GM19328 (cell line): ENCODE measurements around the gene KLKB1.
"Not testable (repeated sequence)": the region's sequence is repeated elsewhere in the genome, so short reads cannot be mapped to it uniquely, and the experiment has no call there.

ENCODE experiments used
- ATAC-seq: cut with Tn5 transposase; IDR thresholded peaks from one replicate; pipeline ENCODE4 v1.9.1; 2021; ENCODE audit warnings: mild to moderate bottlenecking, moderate library complexity; ENCODE audit not compliant: unreplicated experiment

The KLKB1 gene

DNA sequence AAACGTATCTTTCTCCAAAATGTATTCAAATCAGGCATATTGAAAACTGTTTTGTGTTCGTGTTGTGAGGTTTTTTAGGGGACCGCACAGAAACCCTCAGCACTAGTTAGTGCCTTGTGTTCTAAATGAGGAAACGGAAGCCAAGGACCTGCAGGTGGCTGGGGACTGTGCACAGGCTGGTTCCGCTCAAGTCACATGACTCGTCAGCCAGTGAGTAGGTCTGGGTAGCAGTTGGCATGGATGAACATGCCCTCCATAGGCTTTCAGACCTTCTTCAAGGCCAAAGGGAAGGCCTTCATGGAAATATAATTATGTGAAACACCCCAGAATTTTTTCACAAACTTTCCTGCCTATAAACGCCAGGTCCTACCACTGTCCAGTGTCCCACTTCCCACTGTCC, 37.4 kb downstream of the KLKB1 start:
- no peak for ATAC-seq

GRCh38 chr4:186265250-186265649, 37.9 kb downstream of the KLKB1 start:
- not testable (repeated sequence) for ATAC-seq

DNA sequence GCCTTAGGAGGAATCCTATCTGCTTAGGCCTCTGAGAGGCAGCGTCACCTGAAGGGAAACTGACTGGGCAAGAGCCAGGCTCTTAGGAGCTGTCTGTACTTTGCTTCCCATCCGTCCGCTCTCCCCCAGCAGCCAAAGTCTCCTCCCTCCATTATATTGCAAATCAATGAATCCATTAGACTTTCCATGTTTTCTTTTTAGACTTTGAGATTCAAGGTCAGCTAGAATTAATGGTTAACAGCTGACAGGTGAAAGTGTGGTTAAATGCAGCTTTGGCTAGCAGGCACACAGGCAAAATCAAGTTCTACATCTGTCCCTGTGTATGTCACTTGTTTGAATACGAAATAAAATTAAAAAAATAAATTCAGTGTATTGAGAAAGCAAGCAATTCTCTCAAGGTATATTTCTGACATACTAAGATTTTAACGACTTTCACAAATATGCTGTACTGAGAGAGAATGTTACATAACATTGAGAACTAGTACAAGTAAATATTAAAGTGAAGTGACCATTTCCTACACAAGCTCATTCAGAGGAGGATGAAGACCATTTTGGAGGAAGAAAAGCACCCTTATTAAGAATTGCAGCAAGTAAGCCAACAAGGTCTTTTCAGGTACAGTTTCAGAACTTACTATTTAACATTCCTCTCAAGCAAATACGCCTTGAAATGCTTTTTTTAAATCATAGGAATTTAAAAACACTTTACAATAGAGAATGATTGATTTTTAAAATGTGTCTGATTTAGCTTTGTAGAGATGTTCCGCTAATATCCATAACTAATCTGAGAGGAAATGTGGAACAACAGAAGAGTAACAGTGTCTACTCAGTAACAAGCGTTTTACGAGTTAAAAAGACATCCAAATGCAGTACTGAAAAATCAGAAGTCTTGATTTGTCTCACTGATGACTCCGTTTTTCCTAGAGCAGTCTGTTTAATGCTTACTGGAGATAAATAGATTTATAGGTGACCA, 38.7 kb downstream of the KLKB1 start, which contains the start of gene F11:
Gene F11, plus strand, starts transcription at position 507 of the 970 bp plus-strand sequence. CDS start 948 bp downstream, outside the sequence.
- ATAC-seq, result no peak

GRCh38 chr4:186266729-186267456, 39.6 kb downstream of the KLKB1 start:
- no peak for ATAC-seq

GRCh38 chr4:186271081-186271678, 43.9 kb downstream of the KLKB1 start:
- no peak for ATAC-seq

DNA sequence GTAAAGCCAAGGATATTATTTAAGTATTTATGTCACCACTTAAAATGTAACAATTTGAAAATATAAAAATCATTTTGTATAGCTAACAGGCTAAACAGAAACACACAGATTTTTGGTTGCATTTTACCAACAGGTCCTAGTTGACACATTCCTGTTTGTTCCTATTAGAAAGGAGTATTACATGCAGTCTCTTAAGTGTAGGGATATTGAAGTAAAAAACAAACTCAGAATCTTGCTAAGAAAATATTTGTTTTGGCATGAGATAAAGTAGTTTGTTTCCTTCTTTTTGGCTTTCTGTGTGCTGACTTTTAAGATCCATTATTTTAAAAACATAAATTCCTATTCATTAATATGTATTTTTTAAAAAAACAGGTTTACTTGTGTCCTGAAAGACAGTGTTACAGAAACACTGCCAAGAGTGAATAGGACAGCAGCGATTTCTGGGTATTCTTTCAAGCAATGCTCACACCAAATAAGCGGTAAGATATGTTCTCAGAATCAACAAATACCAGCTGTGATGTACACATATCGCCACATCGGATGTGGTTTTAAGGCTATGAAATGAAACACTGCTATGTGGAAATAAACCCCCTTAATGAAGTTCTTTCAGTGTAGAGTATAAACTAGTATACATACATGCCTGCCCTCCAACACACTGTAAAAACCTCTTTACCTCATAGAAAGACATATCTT, 45.5 kb downstream of the KLKB1 start:
- ATAC-seq, result no peak

DNA sequence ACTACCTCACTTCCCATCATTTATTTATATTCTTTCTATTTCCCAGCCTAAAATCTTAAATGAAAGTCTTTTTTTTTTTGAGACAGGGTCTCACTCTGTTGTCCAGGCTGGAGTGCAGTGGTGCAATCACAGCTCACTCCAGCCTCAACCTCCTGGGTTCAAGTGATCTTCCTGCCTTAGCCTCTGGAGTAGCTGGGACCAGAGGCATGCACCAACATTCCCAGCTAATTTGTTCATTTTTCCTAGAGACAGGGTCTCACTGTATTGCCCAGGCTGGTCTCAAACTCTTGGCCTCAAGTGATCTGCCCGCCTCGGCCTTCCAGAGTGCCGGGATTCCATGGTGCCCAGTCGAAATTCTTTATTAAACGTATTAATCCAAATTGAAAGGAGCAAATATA, 46.1 kb downstream of the KLKB1 start:
- not testable (repeated sequence) for ATAC-seq

- no peak for ATAC-seq
These were observed 56.0 kb downstream of the KLKB1 start for GRCh38 chr4:186283311-186283710.

GRCh38 chr4:186285147-186285546, 57.8 kb downstream of the KLKB1 start:
- no peak for ATAC-seq

DNA sequence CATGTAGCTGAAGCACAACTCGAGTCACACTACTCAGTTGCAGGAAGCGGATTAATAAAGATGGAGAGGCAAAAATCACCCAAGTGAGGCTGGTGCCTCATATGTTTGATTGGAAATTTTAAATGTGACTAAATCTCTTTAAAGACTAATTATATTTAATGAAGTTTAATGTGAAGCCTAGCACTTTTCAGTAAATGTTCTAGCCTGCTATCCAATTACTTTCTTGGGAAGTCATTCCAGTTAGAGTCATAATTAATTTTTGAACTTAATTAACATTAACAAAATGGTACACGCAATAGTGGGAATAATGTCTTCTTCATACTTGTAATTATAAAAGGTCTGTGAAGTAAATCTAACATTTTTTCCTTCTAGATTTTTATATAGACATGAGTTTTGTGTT, 59.3 kb downstream of the KLKB1 start:
- no peak for ATAC-seq

DNA sequence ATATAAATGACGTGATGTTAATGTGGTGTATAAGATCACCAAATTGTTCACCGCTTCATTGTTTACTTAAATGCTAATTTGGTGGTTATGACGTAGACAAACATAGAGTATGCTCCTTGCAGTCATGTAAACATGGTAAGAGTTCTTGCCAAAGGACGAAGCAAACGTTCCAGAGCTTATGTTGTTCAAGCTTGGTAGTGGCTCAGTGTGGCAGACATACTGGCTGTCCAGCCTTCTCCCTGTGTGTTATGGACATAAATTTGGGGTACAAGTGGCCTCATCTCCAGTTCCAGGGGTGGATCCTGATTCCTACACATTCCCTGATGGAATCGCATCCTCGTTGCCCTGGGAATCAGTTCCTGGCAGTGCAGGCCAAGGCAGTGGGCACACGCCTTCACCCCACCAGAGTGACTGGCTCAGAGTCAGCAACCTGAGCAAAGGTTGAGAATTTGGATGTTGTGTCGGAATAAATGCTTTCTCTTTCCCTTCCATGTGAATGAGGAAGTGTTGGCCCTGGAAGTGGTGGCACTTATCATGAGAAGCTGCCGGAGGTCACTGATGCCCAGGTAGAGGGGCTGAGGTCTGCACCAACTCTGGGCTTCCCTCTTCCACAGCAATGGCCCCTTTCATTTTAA, 64.1 kb downstream of the KLKB1 start:
- no peak for ATAC-seq

DNA sequence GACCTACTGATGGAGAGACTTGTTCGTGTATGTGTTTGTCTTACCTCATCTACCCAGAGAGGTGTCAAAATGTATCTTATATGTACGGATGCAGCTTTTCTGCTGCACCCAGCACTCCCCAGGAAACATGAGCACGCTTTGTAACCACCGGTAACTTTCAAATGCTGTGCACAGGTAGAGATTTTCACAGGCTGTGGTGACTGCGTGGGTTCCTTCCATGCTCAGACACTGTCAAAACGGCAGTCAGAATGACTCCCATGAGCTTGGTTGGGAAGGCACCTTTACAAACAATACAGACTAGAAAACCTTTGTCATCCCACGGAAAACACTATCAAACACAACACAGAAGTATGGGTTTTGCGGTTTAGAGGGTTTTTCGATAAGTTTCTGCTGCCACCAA, 66.9 kb downstream of the KLKB1 start:
- ATAC-seq, result no peak

DNA sequence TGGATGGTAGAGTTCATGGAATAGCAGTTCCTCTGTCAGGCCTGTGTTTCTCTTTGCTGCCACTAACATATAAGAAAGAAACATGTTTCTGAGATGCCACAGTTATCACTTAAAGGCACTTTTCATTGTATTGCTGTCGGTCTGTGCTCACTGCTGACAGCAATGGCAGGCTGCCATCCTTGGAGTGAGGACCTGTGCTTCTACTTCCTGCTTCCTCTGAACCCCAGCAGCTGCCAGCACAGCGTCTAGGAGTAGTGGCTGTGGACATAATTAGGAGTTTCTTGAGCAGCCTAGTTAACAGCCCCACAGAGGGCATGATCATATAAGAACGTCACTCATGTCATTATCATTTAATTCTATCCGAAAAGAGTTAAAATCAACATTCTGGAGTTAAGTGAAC, 69.2 kb downstream of the KLKB1 start:
- ATAC-seq, result no peak

GRCh38 chr4:186297013-186297645, 69.8 kb downstream of the KLKB1 start:
- ATAC-seq, result no peak

DNA sequence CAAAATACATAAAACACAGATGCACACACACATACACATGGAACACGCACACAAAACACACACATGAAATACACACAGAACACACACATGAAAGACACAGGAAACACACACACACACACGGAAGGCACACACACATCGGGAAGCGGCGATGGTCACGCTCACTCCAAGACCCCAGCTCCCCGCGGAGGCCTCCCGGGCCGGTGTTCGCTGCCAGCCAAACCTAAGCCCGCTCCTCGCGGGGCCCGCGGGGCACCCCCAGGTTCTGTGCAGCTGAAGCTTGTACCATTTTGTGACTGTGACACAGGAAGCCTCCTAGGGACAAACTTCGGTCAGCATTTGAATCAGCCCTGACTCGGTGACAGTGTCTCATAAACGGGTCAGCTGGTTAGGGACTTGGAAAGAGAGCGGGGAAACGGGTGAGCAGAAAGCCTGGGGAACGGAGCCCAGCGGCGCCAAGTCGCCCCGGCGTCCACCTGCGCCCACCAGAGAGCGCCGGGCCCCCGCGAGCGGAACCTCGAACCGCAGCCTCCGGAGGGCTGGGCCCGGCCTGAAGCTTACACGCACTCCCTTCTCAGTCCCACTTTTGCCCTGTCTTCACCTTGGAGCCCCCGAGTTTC, 70.8 kb downstream of the KLKB1 start:
- no peak for ATAC-seq

DNA sequence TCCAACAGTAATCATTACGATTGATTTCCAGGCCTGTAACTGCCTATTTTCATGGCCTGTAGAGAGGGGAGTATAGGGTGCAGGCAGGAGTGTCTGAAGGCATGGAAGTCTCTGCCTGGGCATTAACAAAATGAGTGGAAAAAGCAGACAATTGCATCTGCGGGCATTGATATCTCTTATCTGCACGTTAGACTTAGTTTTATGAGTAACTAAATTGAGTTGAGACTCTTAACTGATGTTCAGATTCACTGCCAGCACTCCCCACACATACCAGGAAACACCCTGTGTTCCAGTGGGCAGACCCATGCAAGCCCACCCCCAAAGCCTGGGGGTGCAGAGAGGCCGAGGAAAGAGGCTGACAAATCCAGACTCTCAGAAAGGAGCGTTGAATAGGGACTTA, 72.0 kb downstream of the KLKB1 start:
- no peak for ATAC-seq

DNA sequence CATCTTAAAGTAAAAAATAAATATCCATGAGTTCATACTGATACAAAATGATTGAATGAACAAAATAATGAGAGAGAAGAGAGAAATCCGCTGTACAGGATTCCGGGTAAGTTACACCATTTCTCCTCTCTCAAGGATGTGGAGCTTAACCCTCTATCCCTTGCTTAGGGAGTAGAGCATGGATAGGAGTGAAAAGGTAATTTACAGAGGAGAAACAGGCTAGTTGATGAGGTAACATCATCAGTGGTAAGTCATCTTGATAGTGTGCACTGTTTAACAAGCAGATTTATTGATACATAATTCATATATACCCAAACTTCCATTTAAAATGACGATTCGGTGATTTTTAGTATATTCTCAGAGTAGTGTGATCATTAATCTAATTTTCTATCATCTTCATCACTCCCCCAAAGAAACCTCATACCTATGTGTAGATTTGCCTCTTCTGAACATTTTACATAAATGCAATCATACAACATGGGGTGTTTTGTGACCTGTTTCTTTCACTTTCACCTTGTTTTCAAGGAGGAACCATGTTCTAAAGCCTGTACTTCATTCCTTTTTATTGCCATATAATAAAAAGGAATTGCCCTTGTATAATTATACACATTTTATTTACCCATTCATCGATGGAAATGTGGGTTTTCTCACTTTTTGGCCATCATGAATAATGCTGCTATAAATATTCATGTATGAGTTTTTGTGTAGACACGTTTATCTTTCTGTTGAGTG, 73.5 kb downstream of the KLKB1 start:
- ATAC-seq, result no peak

DNA sequence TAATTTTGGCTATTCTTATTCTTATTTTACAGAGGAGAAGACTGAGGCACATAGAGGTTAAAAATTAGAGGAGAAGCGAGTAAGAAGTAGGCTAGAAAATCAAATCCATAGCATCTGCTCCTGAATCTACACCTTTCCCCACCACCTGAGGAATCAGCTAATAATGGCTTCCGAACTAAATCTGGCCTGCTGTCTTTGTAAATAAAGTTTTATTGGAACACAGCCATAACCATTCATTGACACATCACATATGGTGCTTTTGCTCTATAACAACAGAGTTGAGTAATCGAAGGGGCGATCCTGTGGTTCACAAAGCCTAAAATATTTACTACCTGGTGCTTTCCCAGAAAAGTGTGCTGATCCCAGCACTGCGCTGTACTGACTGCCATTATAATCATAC, 76.9 kb downstream of the KLKB1 start:
- ATAC-seq, result no peak
